Fibroblast of pulmonary artery (primary cell): ENCODE measurements around the gene SPATC1L.

ENCODE experiments used
- DNase-seq: peaks from one replicate; pipeline ENCODE4 v3.0.0-alpha.2; 2010; ENCODE audit warnings: low read depth
- H3K4me3 ChIP-seq: replicated peaks from 2 replicates; pipeline ENCODE4 v1.5.1; 2011; ENCODE audit warnings: low read depth, mild to moderate bottlenecking, control low read depth, low read length, moderate library complexity
- CTCF ChIP-seq: IDR thresholded peaks from 2 replicates; pipeline ENCODE4 v1.5.1; 2011; ENCODE audit warnings: mild to moderate bottlenecking, control low read depth, low read length, inconsistent platforms; ENCODE audit errors: missing control alignments

The SPATC1L gene

DNA sequence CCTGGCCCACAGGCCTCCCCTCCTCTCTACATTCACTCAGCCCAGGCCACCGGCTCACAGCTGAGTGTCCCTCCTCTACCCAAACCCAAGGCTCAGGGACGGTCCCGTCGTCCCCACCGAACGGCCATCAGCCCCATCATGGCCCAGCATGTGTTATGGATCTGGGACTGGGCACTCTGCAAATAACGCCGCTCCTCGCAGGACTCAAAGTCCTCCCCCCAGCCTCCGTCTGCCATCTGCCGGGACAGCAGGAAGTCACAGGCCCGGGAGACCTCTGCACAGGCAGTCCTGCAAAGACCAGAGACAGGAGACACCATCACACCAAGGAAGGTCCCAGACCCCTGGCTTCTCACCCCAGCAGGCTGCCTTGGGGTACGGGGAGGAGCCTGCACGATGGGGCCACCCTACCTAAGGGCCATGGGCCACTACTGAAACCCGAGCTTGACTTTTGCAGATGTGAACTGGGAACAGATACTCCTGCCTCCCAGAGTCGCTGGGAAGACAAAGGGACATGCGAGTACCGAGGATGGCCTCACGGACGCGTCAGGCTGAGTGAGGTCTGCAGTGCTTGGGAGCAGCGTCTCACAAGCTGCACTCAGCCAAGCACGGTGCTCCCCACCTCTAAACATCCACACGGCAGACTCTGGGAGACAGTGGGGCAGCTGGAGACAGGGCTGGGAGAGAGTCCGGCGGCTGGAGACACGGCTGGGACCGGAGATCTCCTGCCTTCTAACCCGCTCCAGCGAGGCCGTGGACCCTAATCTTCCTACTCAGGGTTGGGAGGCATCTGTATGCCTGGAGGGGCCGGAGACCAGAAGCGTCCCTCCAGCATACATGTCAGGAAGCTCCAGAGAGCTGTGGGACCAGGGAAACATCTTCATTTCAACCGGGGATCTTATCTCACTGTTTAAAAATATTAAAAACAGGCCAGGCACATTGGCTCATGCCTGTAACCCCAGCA lies 10.4 kb upstream of the SPATC1L start:
- no peak overlapping the region for H3K4me3 ChIP-seq
- DNase-seq: no peak
- no peak for TF ChIP-seq CTCF

DNA sequence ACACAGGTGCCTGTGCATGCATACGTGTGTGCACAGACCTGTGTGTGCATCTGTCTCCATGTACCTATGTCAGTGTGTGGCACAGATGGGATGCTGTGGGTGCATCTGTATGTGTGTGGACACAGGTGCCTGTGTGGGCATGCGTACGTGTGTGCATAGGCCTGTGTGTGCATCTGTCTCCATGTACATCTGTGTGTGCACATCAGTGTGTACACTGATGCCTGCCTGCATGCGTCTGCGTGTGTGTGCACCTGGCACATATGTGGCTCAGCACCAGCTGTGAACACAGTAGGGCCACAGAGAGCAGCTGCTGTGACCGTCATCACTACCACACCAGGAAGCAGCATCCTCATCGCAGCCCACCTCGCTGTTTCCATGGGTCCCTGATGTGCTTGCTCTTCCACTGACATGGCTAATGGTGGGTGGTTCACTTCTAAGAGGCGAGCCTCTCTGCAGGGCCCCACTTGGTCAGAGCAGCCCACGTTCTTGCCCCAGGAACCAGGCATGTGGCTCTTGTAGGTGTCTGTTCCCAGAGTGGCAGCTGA lies 9.6 kb upstream of the SPATC1L start:
- H3K4me3 ChIP-seq: no peak overlapping the region
- DNase-seq: no peak

GRCh38 chr21:46191686-46192575 lies 7.7 kb upstream of the SPATC1L start:
- H3K4me3 ChIP-seq: no peak overlapping the region
- no peak for TF ChIP-seq CTCF
- no peak for DNase-seq

More for the DNA sequence above, 9.6 kb upstream of the SPATC1L start:
- TF ChIP-seq CTCF: no peak

- no peak overlapping the region for H3K4me3 ChIP-seq
- DNase-seq: peak; percentile 85
- no peak for TF ChIP-seq CTCF
These were observed 7.0 kb upstream of the SPATC1L start for GRCh38 chr21:46191257-46191685.

GRCh38 chr21:46190491-46191131 lies 6.4 kb upstream of the SPATC1L start:
- DNase-seq: no peak
- no peak overlapping the region for H3K4me3 ChIP-seq
- TF ChIP-seq CTCF: no peak

DNA sequence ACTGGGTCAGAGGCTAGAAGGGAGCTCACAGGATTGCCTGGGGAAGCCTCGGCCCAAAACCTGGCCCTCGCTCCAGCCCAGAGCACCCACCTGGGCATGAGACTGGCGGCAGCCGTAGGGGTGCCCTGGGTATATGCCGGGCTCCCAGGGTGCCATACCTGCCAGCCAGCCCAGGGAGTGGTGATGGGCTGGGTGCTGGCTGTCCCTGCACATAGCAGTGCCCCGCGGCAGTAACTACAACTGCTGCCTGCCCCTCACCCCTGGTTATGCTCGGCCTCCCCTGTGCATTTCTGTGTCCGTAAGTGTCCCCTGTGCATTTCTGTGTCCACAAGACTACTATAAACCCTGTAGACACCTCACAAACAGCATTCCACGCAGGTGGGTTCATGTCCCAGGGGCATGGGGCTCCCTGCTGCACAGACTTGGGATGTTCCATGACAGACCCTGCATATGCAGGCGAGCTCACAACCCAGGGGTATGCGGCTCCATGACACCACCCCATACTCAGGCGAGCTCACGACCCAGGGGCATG lies 5.8 kb upstream of the SPATC1L start:
- H3K4me3 ChIP-seq: no peak overlapping the region
- TF ChIP-seq CTCF: no peak

More for the DNA sequence above, 5.8 kb upstream of the SPATC1L start:
- DNase-seq: no peak
